GM19351 (cell line): ENCODE results near the gene SCG2.

ENCODE experiments used
- ATAC-seq: cut with Tn5 transposase; IDR thresholded peaks from one replicate; pipeline ENCODE4 v1.9.1; 2021; ENCODE audit warnings: mild to moderate bottlenecking, moderate library complexity; ENCODE audit not compliant: unreplicated experiment

Gene SCG2, protein sequence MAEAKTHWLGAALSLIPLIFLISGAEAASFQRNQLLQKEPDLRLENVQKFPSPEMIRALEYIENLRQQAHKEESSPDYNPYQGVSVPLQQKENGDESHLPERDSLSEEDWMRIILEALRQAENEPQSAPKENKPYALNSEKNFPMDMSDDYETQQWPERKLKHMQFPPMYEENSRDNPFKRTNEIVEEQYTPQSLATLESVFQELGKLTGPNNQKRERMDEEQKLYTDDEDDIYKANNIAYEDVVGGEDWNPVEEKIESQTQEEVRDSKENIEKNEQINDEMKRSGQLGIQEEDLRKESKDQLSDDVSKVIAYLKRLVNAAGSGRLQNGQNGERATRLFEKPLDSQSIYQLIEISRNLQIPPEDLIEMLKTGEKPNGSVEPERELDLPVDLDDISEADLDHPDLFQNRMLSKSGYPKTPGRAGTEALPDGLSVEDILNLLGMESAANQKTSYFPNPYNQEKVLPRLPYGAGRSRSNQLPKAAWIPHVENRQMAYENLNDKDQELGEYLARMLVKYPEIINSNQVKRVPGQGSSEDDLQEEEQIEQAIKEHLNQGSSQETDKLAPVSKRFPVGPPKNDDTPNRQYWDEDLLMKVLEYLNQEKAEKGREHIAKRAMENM

DNA sequence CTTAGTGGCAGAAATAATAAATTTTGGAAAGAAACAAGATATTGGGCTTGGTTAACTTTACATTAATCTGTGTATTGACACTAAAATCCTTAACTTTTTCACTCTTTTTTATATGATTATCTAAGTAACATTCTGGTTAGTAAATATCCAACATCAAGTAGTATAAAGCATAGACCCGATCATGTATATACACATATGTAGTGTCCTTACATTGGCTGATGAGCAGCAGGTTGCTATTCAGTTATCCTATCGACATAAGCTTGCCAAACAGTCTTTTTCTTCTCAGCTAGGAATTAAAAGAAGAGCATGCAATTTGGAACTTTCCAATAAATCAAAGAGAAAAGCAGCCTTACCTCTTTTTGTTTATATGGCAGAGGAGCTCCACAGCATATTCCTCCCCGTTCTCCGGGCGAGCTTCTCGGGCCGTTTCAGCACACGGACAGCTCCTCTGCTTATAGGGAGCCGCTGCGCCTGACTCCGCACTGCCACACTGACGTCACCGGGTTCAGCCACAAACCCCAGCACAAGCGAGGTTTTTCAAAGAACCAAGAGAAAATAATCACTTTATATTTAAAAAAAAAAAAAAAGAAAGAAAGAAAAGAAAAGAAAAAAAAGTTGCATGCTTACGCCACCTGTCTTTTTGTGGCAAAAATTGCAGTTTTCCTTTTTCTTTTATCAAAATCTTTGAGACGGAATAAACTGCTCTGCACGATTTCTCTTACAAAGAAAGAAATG lies at the start of gene SCG2:
Gene SCG2 (minus strand): TSS at position 430 of the 735 bp plus-strand sequence. CDS start 3,079 bp downstream, outside the sequence.
- ATAC-seq = peak; percentile 99

DNA sequence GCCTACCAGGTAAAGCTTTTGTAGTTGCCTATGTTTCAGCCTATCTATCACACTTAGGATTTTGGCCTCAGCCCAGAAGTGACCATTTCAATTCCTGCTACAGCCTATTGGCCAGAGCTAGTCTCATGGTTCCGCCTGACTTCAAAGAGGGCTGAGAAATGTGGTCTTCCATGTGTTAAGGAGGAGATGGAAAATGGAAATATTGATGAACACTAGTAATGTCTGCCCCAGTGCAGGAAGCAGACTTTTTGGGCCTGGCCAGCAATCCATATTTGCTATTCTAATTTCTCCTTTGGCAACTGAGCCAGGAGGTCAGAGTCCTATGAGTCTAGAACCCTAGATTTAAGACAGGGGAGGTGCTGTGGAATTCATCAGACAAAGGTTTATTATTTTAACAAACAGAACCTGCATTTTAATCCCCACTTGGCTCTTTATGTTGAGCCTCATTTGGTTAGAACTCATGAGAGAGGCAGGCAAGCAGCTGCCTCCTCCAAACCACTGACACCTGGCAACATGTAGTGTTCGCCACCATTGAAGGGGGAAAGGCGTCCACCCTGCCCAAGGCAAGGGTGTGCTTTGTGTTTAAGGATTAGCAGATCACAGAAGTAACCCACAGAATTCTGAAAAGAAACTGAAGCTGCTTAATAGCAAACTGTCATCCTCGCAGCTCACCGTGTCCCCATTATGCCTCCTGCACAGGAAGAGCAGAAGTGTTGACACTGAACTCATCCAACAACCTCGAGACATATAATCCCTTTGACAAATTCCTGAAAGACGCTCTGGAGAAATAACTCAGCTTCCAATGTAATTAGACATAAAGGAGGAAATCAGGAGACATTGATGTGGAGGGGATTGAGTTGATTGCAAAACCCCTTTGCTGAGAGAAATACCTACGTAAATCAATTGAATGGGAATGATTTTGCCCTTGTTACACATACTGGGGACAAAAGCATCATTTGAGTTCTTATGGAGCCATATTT lies 47.7 kb upstream of the SCG2 start:
- ATAC-seq = no peak

DNA sequence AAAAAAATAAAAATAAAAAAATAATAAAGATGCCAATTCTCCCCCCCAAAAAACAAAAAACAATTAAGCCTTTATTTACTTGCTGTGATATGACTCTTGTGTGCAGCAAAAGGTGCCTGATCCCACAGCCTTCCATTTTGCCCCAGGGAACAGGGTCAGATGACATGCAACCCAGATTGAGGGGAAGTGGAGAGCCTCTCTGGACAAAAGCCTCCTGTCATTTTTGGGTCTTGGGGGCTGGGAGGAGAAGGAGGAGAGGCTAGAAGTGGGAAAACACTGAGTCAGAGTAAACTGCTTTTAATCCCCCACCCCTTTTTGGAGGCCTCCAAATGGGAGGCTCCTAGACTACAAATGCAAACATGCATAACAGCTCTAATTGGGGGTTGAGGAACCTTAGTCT lies 46.6 kb upstream of the SCG2 start:
- ATAC-seq = no peak

DNA sequence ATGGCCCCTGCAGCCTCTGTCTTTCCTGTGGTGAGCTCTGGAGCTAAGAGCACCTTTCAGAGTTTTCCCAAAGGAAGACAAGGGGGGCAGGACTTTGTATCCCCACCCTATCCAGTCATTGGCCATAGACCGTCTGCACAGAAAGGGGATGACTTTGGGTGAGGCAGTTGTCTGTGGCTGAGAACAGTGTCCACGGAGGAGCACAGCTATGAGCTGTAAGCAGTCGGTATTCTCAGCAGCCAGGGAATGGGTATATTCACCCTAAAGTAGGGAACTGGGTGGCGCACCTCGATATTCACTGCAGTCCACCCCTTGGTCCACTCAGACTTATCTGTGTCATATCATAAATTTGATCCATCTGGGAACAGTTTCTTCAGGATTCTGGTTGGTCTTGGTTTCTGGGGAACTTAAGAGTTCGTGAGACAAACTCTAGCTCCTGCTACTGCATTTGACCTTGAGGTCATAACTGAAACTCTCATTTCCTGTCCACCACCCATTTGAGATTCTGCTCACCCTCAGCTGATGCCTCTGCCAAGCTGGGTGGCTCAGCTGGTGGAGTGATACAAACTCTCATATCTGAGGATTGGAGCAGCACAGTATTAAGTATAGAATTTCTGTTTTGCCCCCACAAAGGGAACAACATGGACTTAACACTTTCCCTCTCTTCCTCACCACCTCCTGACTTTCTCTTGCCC lies 45.2 kb upstream of the SCG2 start:
- peak; percentile 92 for ATAC-seq

DNA sequence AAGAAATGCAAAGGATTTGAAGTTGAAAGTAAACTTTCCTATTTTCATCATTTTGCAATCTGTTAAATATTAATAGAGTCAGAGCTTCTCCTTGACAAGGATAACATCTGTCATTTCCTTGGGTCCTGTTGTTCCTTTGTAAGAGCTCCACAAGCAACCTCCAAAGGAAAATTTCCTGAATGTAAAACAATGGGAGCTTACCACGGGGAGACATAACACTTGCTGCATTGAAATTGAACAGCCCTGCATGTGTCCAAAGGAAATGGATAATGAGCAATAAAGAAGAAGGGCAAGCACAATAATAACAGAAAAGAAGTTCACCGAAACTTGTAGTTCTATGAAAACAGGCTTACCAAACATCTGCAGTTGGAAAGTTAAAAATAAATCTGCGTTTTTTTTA lies 42.0 kb upstream of the SCG2 start:
- no peak for ATAC-seq

DNA sequence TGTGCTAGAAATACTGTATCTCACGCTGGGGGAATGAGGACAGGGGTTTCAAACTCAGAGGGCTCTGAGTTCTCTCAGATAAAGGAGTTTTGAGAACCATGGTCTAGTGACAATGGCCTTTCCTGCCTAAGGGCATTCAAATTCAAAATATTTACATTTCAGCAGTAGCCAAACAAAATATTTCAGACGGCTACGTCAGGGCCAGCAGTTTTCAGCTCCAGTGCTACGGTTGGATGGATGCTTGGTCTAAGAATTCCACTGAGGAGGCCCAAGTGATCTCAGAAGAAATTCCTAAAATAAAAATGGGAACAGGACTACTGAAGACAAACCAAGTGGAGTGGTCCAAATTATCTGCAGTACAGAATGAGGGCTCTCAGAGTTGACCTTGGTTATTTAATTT lies 41.1 kb upstream of the SCG2 start:
- ATAC-seq = no peak

DNA sequence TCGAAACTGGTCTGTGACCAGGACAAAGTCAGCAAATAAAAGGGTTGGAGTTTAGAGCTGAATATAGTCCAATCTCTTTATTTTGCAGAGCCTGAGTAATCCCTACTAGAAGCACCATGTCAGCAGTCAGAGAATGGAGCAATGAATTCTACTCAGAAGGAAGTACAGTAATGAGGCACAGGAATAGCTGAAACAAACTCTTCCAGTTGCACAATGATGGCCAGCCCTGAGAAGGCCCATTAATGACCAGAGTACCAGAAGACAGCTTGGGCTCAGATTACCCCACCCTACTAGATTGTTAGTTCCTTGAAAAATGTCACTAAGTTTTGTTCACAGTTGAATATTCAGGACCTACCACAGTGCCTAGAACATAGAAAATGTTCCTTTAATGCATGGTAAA lies 40.3 kb upstream of the SCG2 start:
- no peak for ATAC-seq

DNA sequence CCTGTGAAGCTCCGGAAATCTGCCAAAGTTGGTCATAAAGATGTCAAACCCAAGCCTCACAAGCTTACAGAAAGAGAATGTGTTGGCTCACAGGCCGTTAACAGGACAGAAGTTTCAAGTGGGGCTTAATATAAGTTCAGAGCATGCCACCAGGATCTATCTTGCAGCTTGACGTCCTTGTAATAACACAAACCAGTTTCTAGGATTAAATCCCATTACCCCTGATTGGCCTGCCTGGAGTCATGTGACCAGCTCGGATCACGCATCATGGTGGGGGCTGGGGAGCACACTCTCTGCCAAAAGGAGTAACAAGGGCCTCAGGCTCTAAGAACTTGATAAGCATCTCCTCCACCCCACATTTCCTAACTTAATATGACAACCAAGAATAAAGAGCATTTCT lies 38.9 kb upstream of the SCG2 start:
- ATAC-seq = no peak

DNA sequence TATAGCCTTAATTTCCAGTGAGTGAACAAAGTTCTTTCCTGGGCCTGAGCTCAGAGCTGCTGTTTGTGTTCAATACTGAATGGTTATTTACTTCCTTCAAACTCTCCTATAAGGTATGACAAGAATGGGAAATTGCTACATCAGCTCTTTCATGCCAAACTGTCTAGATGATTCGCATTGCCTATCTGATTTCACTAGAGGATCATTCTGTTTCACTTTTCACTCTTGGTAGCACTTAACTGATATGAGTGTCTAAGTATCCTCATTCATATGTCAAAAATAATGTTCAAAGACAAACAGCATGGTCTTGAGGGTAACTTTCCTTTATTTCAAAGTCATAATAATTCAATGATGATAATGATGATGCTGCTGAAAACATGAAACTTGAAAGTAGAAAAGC lies 32.9 kb upstream of the SCG2 start:
- no peak for ATAC-seq

DNA sequence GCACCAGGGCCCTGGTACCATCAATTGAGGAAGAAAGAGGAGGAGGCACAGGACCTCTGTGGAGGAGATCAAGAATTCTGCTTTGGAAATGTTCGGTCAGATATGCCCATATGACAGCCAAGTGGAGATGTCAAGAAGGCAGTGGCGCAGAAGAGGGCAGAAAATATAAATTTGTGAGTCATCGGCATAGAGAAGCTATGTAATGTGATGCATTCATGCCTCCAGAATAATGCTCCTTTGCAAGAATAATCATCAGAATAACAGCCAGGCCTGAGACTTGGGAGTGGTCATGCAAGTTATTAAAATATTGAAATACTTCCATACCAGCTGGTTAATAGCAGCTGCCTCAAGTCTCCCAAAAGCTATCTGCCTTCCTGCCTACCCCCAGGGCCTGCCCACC lies 32.1 kb upstream of the SCG2 start:
- no peak for ATAC-seq

DNA sequence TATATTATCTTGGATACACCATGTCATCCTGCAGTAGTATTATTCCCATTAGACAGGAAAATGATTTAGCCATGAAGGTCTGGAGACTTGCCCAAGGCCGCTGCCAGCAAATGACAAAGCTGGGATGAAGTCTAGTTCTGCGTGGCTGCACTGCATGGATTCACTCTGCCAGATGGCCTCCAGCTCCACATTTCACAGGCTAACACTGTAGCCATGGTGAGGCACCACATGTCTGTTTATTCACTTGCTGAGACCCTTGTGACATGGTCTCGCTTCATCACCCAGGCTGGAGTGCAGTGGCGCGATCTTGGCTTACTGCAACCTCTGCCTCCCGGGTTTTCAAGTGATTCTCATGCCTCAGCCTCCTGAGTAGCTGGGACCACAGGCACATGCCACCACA lies 31.5 kb upstream of the SCG2 start:
- no peak for ATAC-seq

DNA sequence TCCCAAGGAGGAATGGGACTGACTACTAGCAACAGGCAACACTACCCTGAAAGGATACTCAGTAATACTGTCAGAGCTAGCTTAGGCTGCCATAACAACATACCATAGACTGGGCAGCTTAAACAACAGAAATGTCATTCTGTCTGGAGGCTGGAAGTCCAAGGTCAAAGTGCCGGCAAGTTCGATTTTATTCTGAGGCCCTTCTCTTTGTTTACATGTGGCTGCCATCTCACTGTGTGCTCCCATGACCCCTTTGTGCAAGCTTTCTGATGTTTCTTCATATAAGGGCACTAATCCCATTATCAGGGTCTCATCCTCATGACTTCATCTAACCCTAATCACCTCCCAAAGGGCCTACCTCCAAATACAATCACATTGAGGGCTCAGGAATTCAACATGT lies 30.7 kb upstream of the SCG2 start:
- no peak for ATAC-seq

DNA sequence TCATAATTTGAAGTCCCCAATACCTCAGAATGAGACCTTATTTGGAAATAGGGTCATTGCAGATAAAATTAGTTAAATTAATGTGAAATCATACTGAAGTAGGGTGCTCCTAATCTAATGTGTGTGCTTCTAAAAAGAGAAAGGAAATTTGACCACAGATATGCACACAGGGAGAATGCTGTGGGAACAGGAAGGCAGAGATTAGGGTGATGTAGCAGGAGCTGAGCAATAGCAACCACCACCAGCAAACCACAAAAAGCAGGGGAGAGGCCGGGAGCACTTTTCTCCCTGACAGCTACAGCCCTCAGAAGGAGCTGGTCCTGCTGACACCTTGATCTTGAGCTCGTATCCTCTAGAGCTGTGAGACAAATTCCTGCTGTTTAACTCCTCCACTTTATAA lies 24.6 kb upstream of the SCG2 start:
- ATAC-seq = no peak

DNA sequence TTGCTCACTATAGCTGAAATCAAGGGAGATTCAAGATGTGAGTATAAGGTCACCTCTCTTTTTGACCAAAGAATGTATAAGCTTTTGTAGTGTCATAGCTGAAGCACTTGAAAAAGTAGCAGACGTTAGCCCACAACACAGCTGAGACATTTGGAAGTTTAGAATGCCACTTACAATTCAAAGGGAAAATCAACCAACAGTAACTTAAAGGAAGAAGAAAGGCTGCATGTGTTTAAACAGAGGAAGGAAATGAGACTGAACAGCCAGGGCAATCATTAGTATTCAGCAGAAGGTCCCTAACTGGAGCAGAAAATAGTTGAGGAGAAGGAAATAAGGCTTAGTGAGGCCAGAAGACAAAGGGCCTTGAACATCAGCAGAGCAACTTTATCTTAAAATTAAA lies 23.5 kb upstream of the SCG2 start:
- no peak for ATAC-seq

DNA sequence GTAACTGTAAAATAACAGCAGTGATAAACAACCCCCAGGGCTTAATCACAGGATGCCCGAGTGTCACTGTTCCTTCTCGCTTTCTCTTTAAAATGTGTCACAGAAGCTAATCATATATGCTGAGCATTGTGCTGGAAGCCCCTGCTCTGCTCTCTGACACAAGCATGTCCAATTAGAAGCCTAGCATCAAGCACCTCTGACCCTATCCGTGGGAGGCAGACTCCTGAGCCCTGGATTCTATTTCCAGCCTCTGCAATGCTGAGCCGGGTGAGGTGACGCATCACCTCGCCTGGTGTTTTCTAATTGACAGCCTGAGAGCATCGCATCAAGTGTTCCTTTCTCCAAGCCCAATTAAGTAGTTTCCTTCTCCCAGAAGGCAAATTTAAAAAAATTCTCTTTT lies 19.7 kb upstream of the SCG2 start:
- no peak for ATAC-seq

DNA sequence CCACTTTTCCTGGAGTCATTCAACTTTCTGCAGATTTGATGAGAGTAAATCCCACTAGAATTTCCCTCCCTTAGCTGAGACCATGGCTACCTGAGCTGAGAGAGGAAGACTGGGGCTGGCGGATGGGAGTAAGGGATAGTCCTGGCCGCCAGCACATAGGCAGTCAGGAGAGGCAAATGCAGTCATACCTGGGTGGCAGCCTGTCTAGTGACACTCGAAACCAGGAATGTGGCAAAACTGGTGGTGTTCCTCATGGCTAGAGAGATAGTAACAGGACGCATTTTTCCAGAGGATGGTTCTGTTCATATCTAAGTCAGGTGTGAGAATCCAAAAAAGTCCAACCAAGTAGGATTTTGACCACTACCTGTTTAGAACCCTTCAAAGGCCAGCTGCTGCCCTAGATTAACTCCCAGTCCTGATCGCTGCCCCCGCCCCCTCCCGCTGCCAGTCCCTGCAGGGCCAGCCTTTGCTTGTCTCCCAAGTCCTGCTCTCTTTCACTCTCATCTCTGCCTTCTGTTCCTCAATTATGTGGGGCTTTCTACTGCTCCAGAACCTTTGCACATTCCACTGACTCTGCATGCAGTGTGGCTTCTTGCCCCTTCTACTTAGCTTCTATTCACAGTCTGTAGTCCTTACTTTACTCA lies 17.4 kb upstream of the SCG2 start:
- no peak for ATAC-seq

DNA sequence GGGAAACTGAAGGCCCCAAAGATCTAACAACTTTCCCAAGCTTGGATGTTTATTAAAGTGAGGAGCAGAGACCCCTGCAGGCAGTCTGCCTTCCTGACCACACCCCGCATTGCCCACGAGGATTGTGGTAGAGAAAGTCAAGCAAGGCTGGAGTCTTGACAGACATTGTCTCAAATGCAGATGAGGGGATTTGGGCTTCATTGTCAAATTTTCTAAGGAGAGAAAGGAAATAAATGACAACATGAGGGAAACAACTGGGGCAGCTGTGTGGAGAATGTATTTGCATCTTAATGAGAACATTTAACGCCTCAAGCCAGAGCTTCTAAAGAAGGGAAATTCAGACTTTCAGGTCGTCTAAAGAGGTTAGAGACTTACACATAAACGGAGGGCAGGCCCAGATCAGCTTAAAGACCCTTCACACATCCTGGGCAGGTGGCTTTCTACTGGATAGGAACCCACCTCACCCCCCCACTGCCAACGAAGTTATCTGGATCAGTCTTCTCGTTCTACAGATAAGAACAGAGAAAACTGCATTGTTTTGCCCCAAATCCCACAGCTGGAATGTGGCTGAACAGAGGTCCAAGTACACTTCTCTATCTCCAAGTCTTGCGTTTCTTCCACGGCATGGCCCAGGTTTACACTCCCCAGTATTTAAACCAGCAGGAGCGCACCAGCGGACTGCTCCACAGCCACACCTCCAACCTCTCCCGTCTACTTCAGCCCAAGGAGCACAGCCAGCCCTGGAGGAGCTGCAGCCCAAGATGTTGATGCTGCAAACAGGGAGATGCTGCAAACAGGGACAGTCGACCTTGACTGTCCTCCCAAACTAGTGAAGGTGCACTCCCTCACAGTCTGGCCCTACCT lies 16.2 kb upstream of the SCG2 start:
- no peak for ATAC-seq

DNA sequence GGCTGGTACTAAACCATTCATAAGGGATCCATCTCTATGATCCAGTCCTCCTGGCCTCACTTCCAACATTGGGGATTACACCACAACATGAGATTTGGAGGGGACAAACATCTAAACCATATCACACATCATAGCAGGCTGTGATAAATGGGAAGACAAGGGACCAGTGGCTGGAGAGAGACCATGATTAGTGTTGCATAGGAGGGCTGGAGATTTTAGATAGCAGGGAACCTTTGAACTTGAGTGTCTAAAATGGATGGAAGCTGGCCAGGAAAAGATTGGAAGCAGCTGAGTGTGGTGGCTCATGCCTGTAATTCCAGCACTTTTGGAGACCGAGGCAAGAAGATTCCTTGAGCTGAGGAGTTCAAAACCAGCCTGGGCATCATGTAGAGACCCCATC lies 12.4 kb upstream of the SCG2 start:
- ATAC-seq = no peak
